Measurements from ENCODE around the gene CTTNBP2.
A peak's percentile ranks its signal among the peaks of the same experiment; 100 is the strongest.

CTTNBP2 gene

GRCh38 chr7:117689406-117689805 lies 183.8 kb downstream of the CTTNBP2 start:
- DNase-seq (ENCODE audit: low read depth) = no peak

GRCh38 chr7:117688126-117688525 lies 185.1 kb downstream of the CTTNBP2 start:
- DNase-seq (ENCODE audit: low read depth) = no peak

GRCh38 chr7:117686311-117686935 lies 186.8 kb downstream of the CTTNBP2 start:
- DNase-seq (ENCODE audit: low read depth) = no peak

DNA sequence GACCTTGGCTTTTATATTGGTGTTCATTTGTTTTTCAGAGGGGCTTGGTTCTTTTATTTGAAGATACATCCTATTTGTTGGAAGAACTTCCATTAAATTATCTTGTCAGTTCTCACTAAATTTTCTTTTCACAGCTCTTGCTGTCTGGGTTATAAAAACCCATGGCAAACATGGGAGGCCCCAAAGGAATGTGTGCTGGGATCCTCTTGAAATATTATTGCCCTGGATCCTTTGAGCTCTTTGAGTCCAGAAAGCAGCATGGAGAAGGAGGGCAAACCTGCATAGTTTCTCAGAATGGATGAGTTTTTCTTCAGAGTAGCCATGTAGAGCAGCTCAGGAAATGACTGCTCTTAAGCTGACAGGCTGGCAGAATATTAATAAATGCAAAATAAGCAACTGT lies 187.4 kb downstream of the CTTNBP2 start:
- no peak for DNase-seq (ENCODE audit: low read depth)

GRCh38 chr7:117683430-117684175 lies 189.6 kb downstream of the CTTNBP2 start:
- DNase-seq (ENCODE audit: low read depth) = no peak

- peak; percentile 44 for DNase-seq (ENCODE audit: low read depth)
These were observed 190.4 kb downstream of the CTTNBP2 start for GRCh38 chr7:117682681-117683385.

- no peak for DNase-seq (ENCODE audit: low read depth)
These were observed 194.1 kb downstream of the CTTNBP2 start for GRCh38 chr7:117679120-117679519.

GRCh38 chr7:117675497-117676435 lies 197.5 kb downstream of the CTTNBP2 start:
- no peak for DNase-seq (ENCODE audit: low read depth)

DNA sequence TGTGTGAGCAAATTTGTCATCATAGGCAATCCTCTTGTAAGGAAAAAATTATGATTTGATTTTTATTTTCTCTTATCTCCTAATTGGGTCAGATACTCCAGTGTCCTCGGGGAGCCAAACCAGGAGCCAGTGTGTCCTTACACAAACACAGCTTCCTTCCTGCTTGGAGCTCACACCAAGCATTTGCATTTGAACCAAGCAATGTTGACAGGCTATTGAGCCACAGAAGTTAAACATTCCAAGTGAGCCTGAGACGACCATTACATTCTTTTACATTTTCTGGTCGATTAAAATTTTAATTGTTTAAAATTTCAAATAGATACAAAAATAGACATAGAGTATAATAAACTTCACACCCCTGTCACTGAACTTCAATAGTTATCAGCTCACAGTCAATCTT lies 198.6 kb downstream of the CTTNBP2 start:
- no peak for DNase-seq (ENCODE audit: low read depth)

DNA sequence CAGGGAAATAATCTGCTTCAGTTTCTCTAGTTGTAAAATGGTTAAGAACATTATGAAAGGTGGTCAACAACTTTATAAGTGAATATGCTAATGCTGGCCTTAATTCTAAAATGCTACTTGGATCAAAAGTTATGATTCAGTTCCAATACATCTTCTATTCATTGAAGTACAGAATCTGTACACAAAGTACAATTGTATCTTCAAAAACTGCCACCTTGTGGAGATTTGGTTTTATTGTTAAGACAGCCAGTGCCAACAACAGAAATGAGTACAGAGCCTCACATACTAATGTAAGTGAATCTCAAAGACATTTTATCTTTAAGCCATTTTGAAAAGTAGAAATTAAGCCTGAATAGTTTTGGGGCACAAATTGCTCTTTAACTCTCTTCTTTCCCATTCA lies 199.4 kb downstream of the CTTNBP2 start:
- peak; percentile 63 for DNase-seq (ENCODE audit: low read depth)

GRCh38 chr7:117673367-117673766 lies 199.9 kb downstream of the CTTNBP2 start:
- DNase-seq (ENCODE audit: low read depth) = no peak

DNA sequence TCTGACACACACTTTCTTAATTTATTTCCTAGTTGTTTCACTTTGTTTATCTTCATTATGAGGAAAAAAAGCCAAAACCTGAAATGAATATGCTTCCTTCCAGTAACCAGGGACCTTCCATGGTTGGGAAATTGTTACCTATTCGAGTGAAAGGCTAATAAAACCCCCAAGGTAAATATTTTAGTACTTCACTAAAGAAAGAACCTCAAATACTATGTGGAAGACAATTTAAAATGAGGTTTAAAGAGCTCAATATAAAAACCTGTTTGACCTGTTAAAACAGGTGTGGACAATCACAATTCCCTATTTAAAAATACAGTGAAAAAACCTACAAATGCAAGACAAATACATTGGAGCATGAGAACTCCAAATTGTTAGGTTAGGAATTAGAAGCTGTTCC lies 200.8 kb downstream of the CTTNBP2 start:
- DNase-seq (ENCODE audit: low read depth) = no peak

DNA sequence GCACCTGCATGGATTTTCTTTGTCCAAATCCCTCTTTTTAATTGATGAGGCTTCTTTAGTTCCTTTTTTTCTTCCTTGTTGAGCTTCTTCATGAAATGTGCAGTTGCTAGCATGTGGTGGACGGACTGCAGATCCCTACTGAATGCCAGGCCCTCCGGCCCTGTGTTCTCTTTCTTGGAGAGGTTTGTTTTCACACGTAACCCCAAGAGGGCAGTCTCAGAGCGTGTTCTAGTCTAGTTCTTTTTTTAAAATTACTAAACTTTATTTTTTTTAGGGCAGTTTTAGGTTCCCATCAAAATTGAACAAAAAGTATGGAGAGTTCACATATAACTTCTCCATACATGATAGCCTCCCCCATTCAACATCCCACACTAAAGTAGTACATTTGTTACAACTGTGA lies 203.4 kb downstream of the CTTNBP2 start:
- no peak for DNase-seq (ENCODE audit: low read depth)

GRCh38 chr7:117667456-117667855 lies 205.8 kb downstream of the CTTNBP2 start:
- peak; percentile 61 for DNase-seq (ENCODE audit: low read depth)

DNA sequence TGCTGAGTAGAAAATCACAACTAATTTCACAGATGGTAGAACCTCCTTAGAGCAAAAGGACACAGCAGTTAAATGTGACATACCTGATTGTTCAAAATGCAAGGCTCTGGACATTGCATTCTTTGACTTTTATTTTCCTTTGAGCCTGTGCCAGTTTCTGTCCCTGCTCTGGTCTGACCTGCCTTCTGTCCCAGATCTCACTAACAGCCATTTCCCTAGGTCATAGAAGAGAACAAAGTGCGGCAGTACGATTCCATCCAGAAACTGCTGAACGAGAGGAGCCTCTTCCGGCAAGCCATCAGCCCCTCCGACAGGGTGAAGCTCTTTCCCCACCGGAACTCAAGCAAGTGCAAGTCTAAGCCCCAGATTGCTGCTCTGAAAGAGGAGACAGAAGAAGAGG lies 206.6 kb downstream of the CTTNBP2 start:
- DNase-seq (ENCODE audit: low read depth) = no peak

- peak; percentile 93 for DNase-seq (ENCODE audit: low read depth)
These were observed 207.2 kb downstream of the CTTNBP2 start for GRCh38 chr7:117666031-117666430.

DNA sequence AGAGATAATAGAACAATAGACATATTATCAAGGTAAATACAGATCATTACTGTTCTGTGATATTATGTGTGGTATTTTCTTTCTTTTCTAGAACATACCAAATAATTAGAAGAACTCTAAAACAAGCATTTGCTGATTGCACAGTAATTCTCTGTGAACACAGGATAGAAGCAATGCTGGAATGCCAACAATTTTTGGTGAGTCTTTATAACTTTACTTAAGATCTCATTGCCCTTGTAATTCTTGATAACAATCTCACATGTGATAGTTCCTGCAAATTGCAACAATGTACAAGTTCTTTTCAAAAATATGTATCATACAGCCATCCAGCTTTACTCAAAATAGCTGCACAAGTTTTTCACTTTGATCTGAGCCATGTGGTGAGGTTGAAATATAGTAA lies 207.9 kb downstream of the CTTNBP2 start:
- DNase-seq (ENCODE audit: low read depth) = peak; percentile 87

GRCh38 chr7:117664047-117664446 lies 209.2 kb downstream of the CTTNBP2 start:
- no peak for DNase-seq (ENCODE audit: low read depth)

GRCh38 chr7:117661328-117661727 lies 211.9 kb downstream of the CTTNBP2 start:
- no peak for DNase-seq (ENCODE audit: low read depth)

All from iris pigment epithelial cell (primary cell).